Ureter (tissue), 1 donor: ENCODE results near the gene LPCAT3. TPM values are rescaled to one million over a fixed set of nuclear protein-coding genes. Genes with fewer than 3 reads are reported as not detected.

Experiments
- DNase-seq: peaks from one replicate; pipeline ENCODE4 v3.0.0-alpha.2; 2020; ENCODE audit warnings: low spot score
- total RNA-seq: library from RNA; stranded (reverse); gene quantifications from one replicate; pipeline ENCODE4 v1.2.4, GENCODE V29; 2023
- donor health status: DM: yes; HTN: yes; CAD: no.

LPCAT3 gene
- total RNA-seq, 1 donor from 2014 or later, result 95.9 TPM

- no peak for DNase-seq
These were observed 65.3 kb downstream of the LPCAT3 start for GRCh38 chr12:6952863-6953441.

GRCh38 chr12:6952121-6952862, 66.0 kb downstream of the LPCAT3 start:
- DNase-seq, result no peak

- no peak for DNase-seq
These were observed 66.6 kb downstream of the LPCAT3 start for GRCh38 chr12:6951551-6952120.

- DNase-seq, result peak; percentile 53
These were observed 67.3 kb downstream of the LPCAT3 start, which contains the start of gene PTPN6 for GRCh38 chr12:6950811-6951540. TSS of gene PTPN6 (plus strand) at chr12:6951356. CDS start at chr12:6951513, 157 bp downstream.

- no peak for DNase-seq
These were observed 67.9 kb downstream of the LPCAT3 start for GRCh38 chr12:6950401-6950801.

GRCh38 chr12:6948873-6949594, 69.2 kb downstream of the LPCAT3 start:
- DNase-seq, result no peak

- DNase-seq, result no peak
These were observed 70.7 kb downstream of the LPCAT3 start for GRCh38 chr12:6947615-6948014.

- no peak for DNase-seq
These were observed 71.3 kb downstream of the LPCAT3 start for GRCh38 chr12:6946920-6947374.

GRCh38 chr12:6946033-6946919, 72.0 kb downstream of the LPCAT3 start:
- peak; percentile 93 for DNase-seq

- DNase-seq, result no peak
These were observed 72.7 kb downstream of the LPCAT3 start for GRCh38 chr12:6945613-6946012.

- peak; percentile 96 for DNase-seq
These were observed 73.7 kb downstream of the LPCAT3 start for GRCh38 chr12:6944381-6945186.

- DNase-seq, result peak; percentile 87
These were observed 74.4 kb downstream of the LPCAT3 start, which contains the start of the genes C12orf57 and RNU7-1 for GRCh38 chr12:6943722-6944380. TSS of gene C12orf57 (plus strand) at chr12:6944022. CDS start at chr12:6944122, 100 bp downstream. TSS of gene RNU7-1 (plus strand) at chr12:6943816.

GRCh38 chr12:6943389-6943721, 74.9 kb downstream of the LPCAT3 start:
- DNase-seq, result peak; percentile 88

- DNase-seq, result no peak
These were observed 76.0 kb downstream of the LPCAT3 start for GRCh38 chr12:6942331-6942665.

- no peak for DNase-seq
These were observed 76.5 kb downstream of the LPCAT3 start for GRCh38 chr12:6941782-6942181.

GRCh38 chr12:6941267-6941666, 77.0 kb downstream of the LPCAT3 start:
- DNase-seq, result no peak

GRCh38 chr12:6939191-6939540, 79.1 kb downstream of the LPCAT3 start:
- DNase-seq, result no peak

GRCh38 chr12:6938353-6939190, 79.7 kb downstream of the LPCAT3 start:
- DNase-seq, result peak; percentile 61
